Neural crest cell (in vitro differentiated cells): Measurements from ENCODE around the gene UVRAG. TPM values are rescaled to one million over a fixed set of nuclear protein-coding genes. Genes with fewer than 3 reads are reported as not detected.

ENCODE experiments used
- DNase-seq: peaks from one replicate; pipeline ENCODE4 v3.0.0; 2021; ENCODE audit warnings: low read depth, mixed read lengths, low spot score
- H3K27ac Mint-ChIP-seq: one replicate; pipeline ENCODE4 v1.8.0; 2021; ENCODE audit warnings: mild to moderate bottlenecking, mixed read lengths; ENCODE audit not compliant: unreplicated experiment
- H3K27me3 Mint-ChIP-seq: 2 replicates; pipeline ENCODE4 v1.8.0; 2021; ENCODE audit warnings: low read depth, mild to moderate bottlenecking, mixed read lengths
- H3K36me3 Mint-ChIP-seq: 2 replicates; pipeline ENCODE4 v1.8.0; 2021; ENCODE audit warnings: low read depth, mild to moderate bottlenecking, mixed read lengths
- H3K4me1 Mint-ChIP-seq: 2 replicates; pipeline ENCODE4 v1.8.0; 2021; ENCODE audit warnings: mixed read lengths
- H3K4me3 Mint-ChIP-seq: one replicate; pipeline ENCODE4 v1.8.0; 2021; ENCODE audit warnings: mild to moderate bottlenecking, mixed read lengths
- H3K9me3 Mint-ChIP-seq: 2 replicates; pipeline ENCODE4 v1.8.0; 2021; ENCODE audit warnings: mixed read lengths
- CTCF ChIP-seq: fragments of 200-600 bp; sonication (generic); conservative IDR thresholded peaks from 2 replicates; pipeline ENCODE4 v1.5.0; 2021; ENCODE audit warnings: antibody characterized with exemption, mild to moderate bottlenecking
- total RNA-seq: library from RNA; stranded (reverse); gene quantifications from 2 replicates; pipeline ENCODE4 v1.2.1, GENCODE V29; 2021

UVRAG gene
- total RNA-seq, 1 donor from 2014 or later: 29.0 TPM

DNA sequence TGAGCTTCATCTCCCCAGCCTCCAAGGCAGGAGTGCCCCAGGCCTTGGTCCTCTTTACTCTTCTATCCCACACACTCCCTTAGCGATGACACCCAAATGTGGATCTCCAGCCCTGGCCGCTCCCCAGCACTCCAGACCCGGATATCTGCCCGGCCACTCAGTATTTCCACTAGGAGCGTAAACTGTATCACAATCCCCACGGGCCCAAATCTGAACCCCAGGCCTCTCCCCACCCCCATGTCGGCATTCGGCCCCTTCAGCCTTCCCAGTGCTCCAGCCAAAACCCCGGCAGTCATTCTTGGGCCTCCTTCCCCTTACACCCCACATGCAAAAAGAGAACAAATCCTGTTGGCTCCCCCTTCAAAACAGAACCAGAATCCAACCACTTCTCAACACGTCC is 370.5 kb downstream of the UVRAG start:
- H3K4me1 Mint-ChIP-seq: peaks cover 31% of the 10 kb centered on the region
- H3K36me3 Mint-ChIP-seq: no peaks in the 10 kb centered on the region
- H3K27me3 Mint-ChIP-seq: no peaks in the 10 kb centered on the region
- no peaks in the 10 kb centered on the region for H3K9me3 Mint-ChIP-seq
- H3K27ac Mint-ChIP-seq: no peak overlapping the region
- H3K4me3 Mint-ChIP-seq: peak overlapping the region; percentile 25
- no peak for TF ChIP-seq CTCF
- DNase-seq: no peak

DNA sequence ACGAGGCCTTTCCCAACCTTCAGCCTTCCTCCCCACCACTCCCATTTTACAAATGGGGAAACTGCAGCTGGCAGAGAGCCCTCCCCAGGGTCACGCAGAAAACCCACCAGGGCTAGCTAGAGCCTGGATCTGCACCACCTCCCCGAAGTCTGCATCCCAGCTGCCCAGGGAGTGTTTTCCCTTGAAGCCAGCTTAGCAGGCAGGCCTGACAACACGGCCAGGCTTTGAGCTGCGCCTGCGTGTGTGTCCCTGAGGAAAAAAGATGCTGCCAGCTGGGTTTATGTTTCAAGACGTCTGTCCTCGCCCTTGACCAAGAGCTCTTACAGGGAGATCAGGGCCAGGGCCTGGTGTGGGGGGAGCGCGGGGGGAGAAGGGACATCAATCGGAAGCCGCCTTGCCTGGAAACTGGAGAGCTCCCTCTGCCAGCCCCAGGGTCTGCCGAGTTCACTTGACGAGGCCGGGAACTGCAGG is 371.0 kb downstream of the UVRAG start:
- no peaks in the 10 kb centered on the region for H3K9me3 Mint-ChIP-seq
- H3K4me3 Mint-ChIP-seq: peak overlapping the region; percentile 25
- H3K4me1 Mint-ChIP-seq: peaks cover 31% of the 10 kb centered on the region
- H3K36me3 Mint-ChIP-seq: no peaks in the 10 kb centered on the region
- DNase-seq: peak; percentile 29
- no peak for TF ChIP-seq CTCF
- peak overlapping the region; percentile 70 for H3K27ac Mint-ChIP-seq
- no peaks in the 10 kb centered on the region for H3K27me3 Mint-ChIP-seq

DNA sequence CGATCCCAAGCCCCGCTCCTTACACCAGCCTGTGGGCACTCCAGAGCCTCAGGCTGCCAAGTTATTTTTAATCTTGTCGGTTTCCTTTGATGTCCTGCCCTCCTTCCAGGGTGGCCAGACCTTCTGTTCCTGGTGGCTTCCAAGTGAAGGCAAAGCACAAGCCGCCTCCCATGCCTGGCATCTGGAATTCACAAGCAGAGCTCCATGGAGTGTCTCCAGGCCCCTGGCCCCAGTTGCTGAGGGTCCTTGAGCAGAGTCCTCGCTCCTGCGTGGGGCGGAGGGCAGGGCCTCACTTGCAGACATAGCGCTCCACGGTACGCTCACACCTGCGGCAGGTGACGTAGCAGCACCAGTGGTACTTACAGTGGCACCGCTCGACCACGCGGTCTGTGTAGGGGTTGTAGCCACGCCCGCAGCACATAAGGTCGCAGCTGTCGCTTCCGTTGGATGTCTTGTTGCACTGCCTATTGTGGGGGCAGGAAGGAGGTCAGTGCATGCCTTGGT is 371.8 kb downstream of the UVRAG start:
- Mint-ChIP-seq H3K9me3 (no peaks in the 10 kb centered on the region), H3K4me1 (peaks cover 31% of the 10 kb centered on the region), H3K27me3 (no peaks in the 10 kb centered on the region), H3K36me3 (no peaks in the 10 kb centered on the region), H3K4me3 (no peak overlapping the region), H3K27ac (no peak overlapping the region)
- no peak for TF ChIP-seq CTCF
- DNase-seq: no peak

DNA sequence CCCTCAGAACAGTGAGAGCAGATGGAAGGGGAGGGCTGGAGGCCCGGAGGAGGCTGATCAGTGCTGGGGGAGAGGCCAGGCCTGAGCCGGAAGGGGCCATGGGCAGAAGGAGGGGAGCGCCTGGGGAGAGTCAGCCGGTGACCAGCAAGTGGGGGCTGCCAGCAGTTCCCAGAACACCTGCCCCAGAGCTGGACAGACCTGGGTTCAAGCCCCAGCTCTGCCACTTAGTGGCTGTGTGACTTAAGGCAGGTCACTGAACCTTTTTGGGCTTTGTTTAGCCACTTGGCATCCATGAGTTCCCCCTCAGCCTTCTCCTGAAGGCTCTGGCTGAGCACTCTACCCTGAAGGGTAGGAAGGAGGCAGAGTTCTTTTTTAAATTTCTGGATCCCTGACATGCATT is 373.9 kb downstream of the UVRAG start:
- TF ChIP-seq CTCF: no peak
- peak overlapping the region; percentile 58 for H3K27ac Mint-ChIP-seq
- peaks cover 31% of the 10 kb centered on the region for H3K4me1 Mint-ChIP-seq
- no peaks in the 10 kb centered on the region for H3K36me3 Mint-ChIP-seq
- no peak overlapping the region for H3K4me3 Mint-ChIP-seq
- DNase-seq: no peak
- no peaks in the 10 kb centered on the region for H3K27me3 Mint-ChIP-seq
- H3K9me3 Mint-ChIP-seq: no peaks in the 10 kb centered on the region

DNA sequence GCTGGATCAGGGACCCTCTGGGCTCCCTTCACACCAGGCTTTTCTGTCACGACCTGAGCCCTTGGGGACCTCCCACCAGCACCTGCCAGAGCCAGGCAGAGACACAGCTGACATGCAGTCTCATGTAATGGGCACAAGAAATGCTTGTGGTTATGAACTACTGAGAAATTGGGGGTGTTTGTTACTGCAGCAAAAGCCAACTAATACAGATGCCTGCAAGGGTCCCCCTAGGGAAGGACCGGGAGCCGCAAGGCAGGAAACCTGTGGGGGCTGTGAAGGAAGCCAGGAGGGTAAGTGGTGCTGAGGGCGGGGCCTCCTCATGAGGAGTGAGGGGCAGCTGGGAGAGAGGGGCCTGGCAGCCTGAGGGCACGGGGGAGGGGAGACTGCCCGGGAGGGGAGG is 374.7 kb downstream of the UVRAG start:
- no peak for TF ChIP-seq CTCF
- Mint-ChIP-seq H3K27me3 (no peaks in the 10 kb centered on the region), H3K4me3 (no peak overlapping the region), H3K27ac (no peak overlapping the region), H3K4me1 (peaks cover 25% of the 10 kb centered on the region), H3K36me3 (no peaks in the 10 kb centered on the region), H3K9me3 (no peaks in the 10 kb centered on the region)
- DNase-seq: no peak

GRCh38 chr11:76190376-76190775 is 375.4 kb downstream of the UVRAG start:
- no peak for DNase-seq
- H3K9me3 Mint-ChIP-seq: no peaks in the 10 kb centered on the region

More at GRCh38 chr11:76190376-76190775, 375.4 kb downstream of the UVRAG start:
- TF ChIP-seq CTCF: no peak
- Mint-ChIP-seq H3K4me1 (peaks cover 26% of the 10 kb centered on the region), H3K4me3 (no peak overlapping the region), H3K27me3 (no peaks in the 10 kb centered on the region), H3K36me3 (no peaks in the 10 kb centered on the region), H3K27ac (no peak overlapping the region)
